Stomach (tissue), 9 donors: ENCODE measurements around the gene NEU4. TPM values are rescaled to one million over a fixed set of nuclear protein-coding genes. Genes with fewer than 3 reads are reported as not detected.

ENCODE experiments used
- DNase-seq, 2 donors: peaks; one replicate each; pipeline versions ENCODE4 v3.0.0 to v3.0.0-alpha.2; 2013 to 2019
- H3K27ac ChIP-seq, 5 donors: fragments of 200-600 bp in 4 of 5; sonication (generic) in 4 of 5; one replicate each; pipeline ENCODE4 v1.5.1; 2013 to 2019; ENCODE audit warnings: mild to moderate bottlenecking in 1 of 5, moderate library complexity in 1 of 5
- H3K27me3 ChIP-seq, 3 donors: fragments of 200-600 bp; sonication (generic); one replicate each; pipeline ENCODE4 v1.5.1; 2017 to 2019; ENCODE audit warnings: mixed run types in 1 of 3
- H3K36me3 ChIP-seq, 4 donors: fragments of 200-600 bp; sonication (generic); 1 replicate in 3 of 4; 2 replicates in 1 of 4; pipeline ENCODE4 v1.5.1; 2016 to 2019
- H3K4me1 ChIP-seq, 4 donors: fragments of 200-600 bp; sonication (generic); one replicate each; pipeline ENCODE4 v1.5.1; 2016 to 2019
- H3K4me3 ChIP-seq, 4 donors: fragments of 200-600 bp; sonication (generic) in 3 of 4; one replicate each; pipeline ENCODE4 v1.5.1; 2016 to 2019; ENCODE audit warnings: mild to moderate bottlenecking in 1 of 4
- H3K9me3 ChIP-seq, 4 donors: fragments of 200-600 bp; sonication (generic); one replicate each; pipeline ENCODE4 v1.5.1; 2016 to 2019
- CTCF ChIP-seq, 7 experiments: fragments of 450-650 bp in 4 of 7; fragments of 200-600 bp in 3 of 7; sonication (generic) in 3 of 7; IDR thresholded peaks; one replicate each; pipeline ENCODE4 v1.5.1; 2016 to 2019; ENCODE audit warnings: antibody characterized with exemption in 7 of 7, control low read depth in 2 of 7, mild to moderate bottlenecking in 1 of 7
- EP300 ChIP-seq: sonication (generic); formaldehyde crosslinking; IDR thresholded peaks from one replicate; pipeline ENCODE4 v1.6.1; 2017; ENCODE audit warnings: antibody characterized with exemption
- POLR2A ChIP-seq, 4 donors: fragments of 450-650 bp; IDR thresholded peaks; one replicate each; pipeline ENCODE4 v1.6.1; 2016; ENCODE audit warnings: antibody characterized with exemption in 4 of 4, control low read depth in 2 of 4, mild to moderate bottlenecking in 1 of 4, moderate library complexity in 1 of 4
- POLR2AphosphoS5 ChIP-seq, 3 donors: sonication (generic); formaldehyde crosslinking; IDR thresholded peaks; one replicate each; pipeline ENCODE4 v1.6.1; 2016; ENCODE audit warnings: antibody characterized with exemption in 3 of 3
- WGBS, 5 donors: extraction: QIAGEN DNeasy Blood & Tissue Kit in 3 of 5; methylation state at CpG; one replicate each; pipeline versions ENCODE4 v1.1.5 to v1.1.7; 2013 to 2018; 5-methylcytosine and 5-hydroxymethylcytosine counted together
- intact Hi-C: fragments of 100-400 bp; cut with DNase I; formaldehyde crosslinking; loops from one replicate; pipeline ENCODE4 v1.15.1; 2023; ENCODE audit warnings: low total_unique reads
- polyA plus RNA-seq, 3 donors: library from polyadenylated mRNA; stranded (reverse); fragments of 200-250 nt; gene quantifications; one replicate each; pipeline ENCODE4 v1.2.3, GENCODE V29; 2013
- total RNA-seq, 5 donors: library from RNA; depleted of rRNA; stranded (reverse); fragments of >200 nt; gene quantifications; one replicate each; pipeline versions ENCODE4 v1.1.0 to v1.2.3, GENCODE V29; 2014 to 2016
- donor health status: healthy with polysubstance abuse.
- donor health status: Bipolar disorder and iron deficiency.
- donor health status: healthy.

NEU4 gene
- total and polyA plus RNA-seq, 8 donors = 0.08 to 415 TPM; not detected in 6

- H3K27me3 ChIP-seq = peaks cover 3 to 95% (median 38%) of the 10 kb centered on the region in 3 donors
- no peak for TF ChIP-seq CTCF (IDR thresholded peaks at IDR 0.05)
- no peak for TF ChIP-seq POLR2AphosphoS5 (IDR thresholded peaks at IDR 0.05)
- no peak for TF ChIP-seq POLR2A (IDR thresholded peaks at IDR 0.05)
- TF ChIP-seq EP300 = no peak
- peak overlapping the region in 3 of 5 donors; percentile 28 to 41 (median 33) for H3K27ac ChIP-seq
- no peaks in the 10 kb centered on the region for H3K36me3 ChIP-seq
- DNase-seq = peak in 1 of 2 donors; percentile 68
- peak overlapping the region in 2 of 4 donors; percentile 5 to 27 for H3K4me3 ChIP-seq
- intact Hi-C loops = no loop called here
- H3K4me1 ChIP-seq = peaks cover 7 to 37% (median 20%) of the 10 kb centered on the region in 4 donors
- WGBS, 5 donors = 12 to 32% (median 26%) methylated on average over 23 to 29 of the region's 29 CpGs
- H3K9me3 ChIP-seq = no peaks in the 10 kb centered on the region
Observed at GRCh38 chr2:241863536-241863954, 54.6 kb downstream of the NEU4 start.

GRCh38 chr2:241864168-241864849 lies 55.3 kb downstream of the NEU4 start:
- intact Hi-C loops = no loop called here
- no peak for DNase-seq
- no peak for TF ChIP-seq POLR2AphosphoS5 (IDR thresholded peaks at IDR 0.05)
- TF ChIP-seq CTCF (IDR thresholded peaks at IDR 0.05) = no peak
- no peak for TF ChIP-seq POLR2A (IDR thresholded peaks at IDR 0.05)
- no peak for TF ChIP-seq EP300
- WGBS, 5 donors = 71 to 92% (median 91%) methylated on average over 2 of the region's 2 CpGs
- Histone ChIP-seq H3K4me3 (no peak overlapping the region), H3K36me3 (no peaks in the 10 kb centered on the region), H3K4me1 (peaks cover 7 to 36% (median 15%) of the 10 kb centered on the region in 4 donors), H3K27me3 (peaks cover 3 to 95% (median 42%) of the 10 kb centered on the region in 3 donors), H3K9me3 (no peaks in the 10 kb centered on the region), H3K27ac (no peak overlapping the region)

- H3K27me3 ChIP-seq = peaks cover 3 to 95% (median 42%) of the 10 kb centered on the region in 3 donors
- no peaks in the 10 kb centered on the region for H3K9me3 ChIP-seq
- H3K27ac ChIP-seq = no peak overlapping the region
- no peak for DNase-seq
- H3K4me3 ChIP-seq = no peak overlapping the region
- no peak for TF ChIP-seq CTCF (IDR thresholded peaks at IDR 0.05)
- peak in 2 of 4 donors; percentile 5 to 57 for TF ChIP-seq POLR2A (IDR thresholded peaks at IDR 0.05)
- 86 to 95% (median 93%) methylated on average over 5 of the region's 5 CpGs for WGBS, 5 donors
- intact Hi-C loops = no loop called here
- H3K4me1 ChIP-seq = peaks cover 2 to 31% (median 10%) of the 10 kb centered on the region in 4 donors
- no peaks in the 10 kb centered on the region for H3K36me3 ChIP-seq
Observed at GRCh38 chr2:241864850-241865213, 55.8 kb downstream of the NEU4 start.

- intact Hi-C loops = no loop called here
- Histone ChIP-seq H3K27me3 (peaks cover 3 to 95% (median 42%) of the 10 kb centered on the region in 3 donors), H3K4me1 (peaks cover 0 to 24% (median 5%) of the 10 kb centered on the region in 4 donors), H3K27ac (no peak overlapping the region), H3K4me3 (no peak overlapping the region), H3K36me3 (no peaks in the 10 kb centered on the region), H3K9me3 (no peaks in the 10 kb centered on the region)
- WGBS, 5 donors = 74 to 93% (median 86%) methylated on average over 3 of the region's 3 CpGs
- DNase-seq = no peak
- no peak for TF ChIP-seq POLR2AphosphoS5 (IDR thresholded peaks at IDR 0.05)
- no peak for TF ChIP-seq CTCF (IDR thresholded peaks at IDR 0.05)
- no peak for TF ChIP-seq EP300
- TF ChIP-seq POLR2A (IDR thresholded peaks at IDR 0.05) = no peak
Observed at GRCh38 chr2:241865416-241865956, 56.5 kb downstream of the NEU4 start.
